SU-DHL-6 (cell line): ENCODE data around the gene RNF212B.

Experiments
- H2AFZ ChIP-seq: fragments of 200-600 bp; sonication (generic); 2 replicates; pipeline ENCODE4 v1.6.1; 2014; ENCODE audit warnings: low read depth, mild to moderate bottlenecking, moderate library complexity, mixed read lengths, antibody characterized with exemption, low read length; ENCODE audit not compliant: severe bottlenecking
- H3F3A ChIP-seq: fragments of 200-600 bp; shearing (Covaris generic); 2 replicates; pipeline ENCODE4 v1.6.0; 2016; ENCODE audit warnings: antibody characterized with exemption, mild to moderate bottlenecking; ENCODE audit not compliant: insufficient read depth
- H3K27ac ChIP-seq: fragments of 200-600 bp; sonication (generic); 2 replicates; pipeline ENCODE4 v1.5.1; 2016; ENCODE audit warnings: low read depth, mild to moderate bottlenecking, low read length, moderate library complexity, mixed read lengths
- H3K27me3 ChIP-seq: fragments of 200-600 bp; sonication (generic), shearing (Covaris generic); 2 replicates; pipeline ENCODE4 v1.6.0; 2014; ENCODE audit warnings: mild to moderate bottlenecking, low read length
- H3K36me3 ChIP-seq: fragments of 200-600 bp; sonication (generic); 2 replicates; pipeline ENCODE4 v1.6.1; 2014; ENCODE audit warnings: mild to moderate bottlenecking, low read length, mixed read lengths
- H3K4me2 ChIP-seq: fragments of 300-600, 200-600 bp; shearing (Covaris generic), sonication (generic); 2 replicates; pipeline ENCODE4 v1.6.0; 2014; ENCODE audit warnings: low read length, low read depth, mild to moderate bottlenecking; ENCODE audit not compliant: poor library complexity, severe bottlenecking
- H3K4me3 ChIP-seq: fragments of 200-600 bp; sonication (generic); 2 replicates; pipeline ENCODE4 v1.5.1; 2014; ENCODE audit warnings: antibody characterized with exemption, low read length, mild to moderate bottlenecking, mixed read lengths; ENCODE audit not compliant: insufficient read depth, poor library complexity, severe bottlenecking
- H3K79me2 ChIP-seq: fragments of 200-600 bp; sonication (generic); 2 replicates; pipeline ENCODE4 v1.6.1; 2014; ENCODE audit warnings: mild to moderate bottlenecking, low read length, moderate library complexity; ENCODE audit not compliant: insufficient read depth
- H3K9ac ChIP-seq: fragments of 200-600 bp; sonication (generic); 2 replicates; pipeline ENCODE4 v1.7.0; 2014; ENCODE audit warnings: mild to moderate bottlenecking, low read length
- H3K9me2 ChIP-seq: fragments of 200-600 bp; sonication (generic); replicated peaks from 2 replicates; pipeline ENCODE4 v1.6.1; 2014; ENCODE audit warnings: low read length; ENCODE audit not compliant: insufficient read depth
- H3K9me3 ChIP-seq: fragments of 200-600 bp; sonication (generic); 2 replicates; pipeline ENCODE4 v1.6.1; 2014; ENCODE audit warnings: low read length, mixed read lengths; ENCODE audit not compliant: insufficient read depth
- H4K20me1 ChIP-seq: fragments of 200-600 bp; sonication (generic); 2 replicates; pipeline ENCODE4 v1.6.1; 2014; ENCODE audit warnings: low read depth, mild to moderate bottlenecking, antibody characterized with exemption, low read length, moderate library complexity, mixed read lengths
- CTCF ChIP-seq: fragments of 200-600 bp; sonication (generic); IDR thresholded peaks from one replicate; pipeline ENCODE4 v1.5.1; 2017; ENCODE audit warnings: antibody characterized with exemption, mild to moderate bottlenecking, low read length, moderate library complexity; ENCODE audit not compliant: insufficient read depth, poor library complexity, severe bottlenecking
- EZH2phosphoT487 ChIP-seq: fragments of 200-600 bp; sonication (generic), shearing (Covaris generic); conservative IDR thresholded peaks from 2 replicates; pipeline ENCODE4 v1.6.1; 2018; ENCODE audit warnings: mild to moderate bottlenecking, antibody characterized with exemption, low read length, moderate library complexity, mixed read lengths

RNF212B gene

GRCh38 chr14:23296012-23296777 is 58.5 kb downstream of the RNF212B start:
- no peak overlapping the region for H3K27ac ChIP-seq
- TF ChIP-seq CTCF (no peak), EZH2phosphoT487 (no peak)
- H3K4me2 ChIP-seq, result no peak overlapping the region
- H3F3A ChIP-seq, result peaks cover 14% of the 10 kb centered on the region
- no peaks in the 10 kb centered on the region for H4K20me1 ChIP-seq
- no peaks in the 10 kb centered on the region for H3K9me2 ChIP-seq
- H3K4me3 ChIP-seq, result no peak overlapping the region
- H3K9ac ChIP-seq, result no peak overlapping the region
- no peaks in the 10 kb centered on the region for H3K27me3 ChIP-seq
- peaks cover 5% of the 10 kb centered on the region; the same call in 1 of the 2 replicates for H3K79me2 ChIP-seq
- no peak overlapping the region for H2AFZ ChIP-seq
- no peaks in the 10 kb centered on the region for H3K9me3 ChIP-seq
- H3K36me3 ChIP-seq, result peaks cover 5% of the 10 kb centered on the region; the same call in 1 of the 2 replicates

- Histone ChIP-seq H3K27ac (no peak overlapping the region), H3K27me3 (no peaks in the 10 kb centered on the region), H3K9ac (no peak overlapping the region), H3K9me2 (no peaks in the 10 kb centered on the region), H3F3A (peaks cover 14% of the 10 kb centered on the region), H4K20me1 (no peaks in the 10 kb centered on the region), H2AFZ (no peak overlapping the region), H3K79me2 (peaks cover 5% of the 10 kb centered on the region; the same call in 1 of the 2 replicates), H3K36me3 (peaks cover 5% of the 10 kb centered on the region; the same call in 1 of the 2 replicates), H3K4me3 (no peak overlapping the region), H3K4me2 (no peak overlapping the region), H3K9me3 (no peaks in the 10 kb centered on the region)
- TF ChIP-seq CTCF (no peak), EZH2phosphoT487 (no peak)
Measured at GRCh38 chr14:23297096-23297495, 59.4 kb downstream of the RNF212B start.

- Histone ChIP-seq H3K9me2 (no peaks in the 10 kb centered on the region), H3K9ac (no peak overlapping the region)
Measured at GRCh38 chr14:23297611-23298277, 60.0 kb downstream of the RNF212B start.

More at GRCh38 chr14:23297611-23298277, 60.0 kb downstream of the RNF212B start:
- Histone ChIP-seq H3K79me2 (peaks cover 5% of the 10 kb centered on the region; the same call in 1 of the 2 replicates), H3K9me3 (no peaks in the 10 kb centered on the region), H3F3A (peaks cover 14% of the 10 kb centered on the region), H3K27me3 (no peaks in the 10 kb centered on the region), H4K20me1 (no peaks in the 10 kb centered on the region), H3K4me2 (no peak overlapping the region), H3K4me3 (no peak overlapping the region), H3K36me3 (peaks cover 5% of the 10 kb centered on the region; the same call in 1 of the 2 replicates), H2AFZ (no peak overlapping the region), H3K27ac (no peak overlapping the region)
- no peak for TF ChIP-seq EZH2phosphoT487
- no peak for TF ChIP-seq CTCF
